H1 (cell line): ENCODE measurements around the gene LMX1A. TPM values are rescaled to one million over a fixed set of nuclear protein-coding genes. Genes with fewer than 3 reads are reported as not detected.

Source experiments
- ASH2L ChIP-seq: fragments of 200-600, 300-600 bp; sonication (generic); IDR thresholded peaks from one replicate; pipeline ENCODE4 v1.7.1; 2017; ENCODE audit warnings: low read length
- SP1 ChIP-seq: IDR thresholded peaks from 2 replicates; pipeline ENCODE4 v1.6.1; 2011; ENCODE audit warnings: low read depth, low read length
- polyA plus RNA-seq, 7 experiments: library from polyadenylated mRNA; depleted of rRNA in 3 of 7; stranded (reverse) in 5 of 7; unstranded in 2 of 7; fragments of >200 nt in 5 of 7; fragments of 200-250 nt in 2 of 7; gene quantifications; 1 replicate in 5 of 7; 2 replicates in 1 of 7; 4 replicates in 1 of 7; pipeline versions ENCODE4 v1.2.1 to v1.2.3, GENCODE V29; 2011 to 2013; ENCODE audit warnings: missing spikeins in 2 of 7, mixed read lengths in 2 of 7
- total RNA-seq: library from RNA; stranded (reverse); fragmentation: NEBNext Ultra II Directional; extraction: Animal tissue kit (Norgen Biotek cat#: 25700); gene quantifications from 2 replicates; pipeline ENCODE4 v1.2.1, GENCODE V29; 2021

The LMX1A gene
- total and polyA plus RNA-seq, 2 of the 8 experiments (the other 6 are each of a cell fraction or from before 2014, with no cell fraction given) = not detected

- TF ChIP-seq ASH2L (peak; percentile 61), SP1 (no peak)
These were observed 3.8 kb downstream of the LMX1A start (continued) for GRCh38 chr1:165352442-165353293.
